NB4 (cell line): Measurements from ENCODE around the gene CTNNA2.

ENCODE experiments used
- CTCF ChIP-seq: IDR thresholded peaks from one replicate; pipeline ENCODE4 v1.5.1; 2012; ENCODE audit warnings: low read depth, low read length
- MYC ChIP-seq: IDR thresholded peaks from 2 replicates; pipeline ENCODE4 v1.6.1; 2011; ENCODE audit warnings: low read depth, low read length
- POLR2A ChIP-seq: IDR thresholded peaks from 2 replicates; pipeline ENCODE4 v1.6.1; 2011; ENCODE audit warnings: mild to moderate bottlenecking; ENCODE audit not compliant: insufficient read length; ENCODE audit errors: extremely low read depth

GRCh38 chr2:80136338-80136737 is 623.5 kb downstream of the CTNNA2 start:
- TF ChIP-seq CTCF, result no peak
- TF ChIP-seq POLR2A, result no peak
- no peak for TF ChIP-seq MYC
